Neural progenitor cell (in vitro differentiated cells): ENCODE results near the gene PTTG1IP. TPM values are rescaled to one million over a fixed set of nuclear protein-coding genes. Genes with fewer than 3 reads are reported as not detected.
"Not testable (repeated sequence)": the region's sequence is repeated elsewhere in the genome, so short reads cannot be mapped to it uniquely, and the experiment has no call there.

Experiments used
- DNase-seq: peaks from one replicate; pipeline ENCODE4 v3.0.0-alpha.2; 2016; ENCODE audit warnings: low spot score
- H2AFZ ChIP-seq: fragments of 200-600 bp; sonication (generic); replicated peaks from 2 replicates; pipeline ENCODE4 v1.6.1; 2016; ENCODE audit warnings: antibody characterized with exemption
- H3F3A ChIP-seq: fragments of 200-600 bp; sonication (generic); 2 replicates; pipeline ENCODE4 v1.6.1; 2016; ENCODE audit warnings: antibody characterized with exemption, low read depth
- H3K27ac ChIP-seq: fragments of 200-600 bp; sonication (generic); 2 replicates; pipeline ENCODE4 v1.5.1; 2016; ENCODE audit warnings: mild to moderate bottlenecking
- H3K27me3 ChIP-seq: fragments of 200-600 bp; sonication (generic); 2 replicates; pipeline ENCODE4 v1.6.1; 2016; ENCODE audit warnings: mild to moderate bottlenecking, moderate library complexity
- H3K36me3 ChIP-seq: fragments of 200-600 bp; sonication (generic); 2 replicates; pipeline ENCODE4 v1.5.1; 2016
- H3K4me1 ChIP-seq: fragments of 200-600 bp; sonication (generic); 2 replicates; pipeline ENCODE4 v1.6.1; 2016; ENCODE audit warnings: mixed run types
- H3K4me2 ChIP-seq: fragments of 200-600 bp; sonication (generic); 2 replicates; pipeline ENCODE4 v1.6.1; 2016
- H3K4me3 ChIP-seq: fragments of 200-600 bp; sonication (generic); 2 replicates; pipeline ENCODE4 v1.5.1; 2016
- H3K79me2 ChIP-seq: fragments of 200-600 bp; sonication (generic); 2 replicates; pipeline ENCODE4 v1.6.1; 2016; ENCODE audit warnings: low read depth
- H3K9ac ChIP-seq: fragments of 200-600 bp; sonication (generic); 2 replicates; pipeline ENCODE4 v1.6.1; 2016
- H3K9me3 ChIP-seq: fragments of 200-600 bp; sonication (generic); 2 replicates; pipeline ENCODE4 v1.5.1; 2016; ENCODE audit warnings: low read depth
- H4K20me1 ChIP-seq: fragments of 200-600 bp; sonication (generic); 2 replicates; pipeline ENCODE4 v1.6.1; 2016; ENCODE audit warnings: low read depth
- H3K27ac Mint-ChIP-seq: 3 replicates; pipeline ENCODE4 v1.8.0; 2021; ENCODE audit warnings: mixed read lengths
- H3K27me3 Mint-ChIP-seq: 2 replicates; pipeline ENCODE4 v1.8.0; 2022; ENCODE audit warnings: low read depth, mild to moderate bottlenecking, inconsistent platforms, moderate library complexity, mixed read lengths; ENCODE audit not compliant: insufficient read depth
- H3K36me3 Mint-ChIP-seq: 3 replicates; pipeline ENCODE4 v1.8.0; 2021; ENCODE audit warnings: mixed read lengths
- H3K4me1 Mint-ChIP-seq: 3 replicates; pipeline ENCODE4 v1.8.0; 2021; ENCODE audit warnings: mixed read lengths
- H3K4me3 Mint-ChIP-seq: 3 replicates; pipeline ENCODE4 v1.8.0; 2021; ENCODE audit warnings: mild to moderate bottlenecking, moderate library complexity, mixed read lengths
- H3K9me3 Mint-ChIP-seq: 3 replicates; pipeline ENCODE4 v1.8.0; 2020; ENCODE audit warnings: mixed read lengths
- EZH2 ChIP-seq: fragments of 200-600 bp; sonication (generic); IDR thresholded peaks from 2 replicates; pipeline ENCODE4 v1.6.1; 2017; ENCODE audit warnings: antibody characterized with exemption, mild to moderate bottlenecking, moderate library complexity
- EZH2phosphoT487 ChIP-seq: fragments of 200-600 bp; sonication (generic); IDR thresholded peaks from 2 replicates; pipeline ENCODE4 v1.6.1; 2017; ENCODE audit warnings: antibody characterized with exemption
- total RNA-seq: library from RNA; depleted of rRNA; stranded (reverse); fragments of >200 nt; gene quantifications from 2 replicates; pipeline ENCODE4 v1.2.3, GENCODE V29; 2015; ENCODE audit warnings: low replicate concordance
- TF ChIP-seq, protein P1 (sequence below): fragments of 200-600 bp; sonication (generic); IDR thresholded peaks from 2 replicates; pipeline ENCODE4 v1.5.1; 2017; ENCODE audit warnings: antibody characterized with exemption, mild to moderate bottlenecking

Gene PTTG1IP
- total RNA-seq, 1 donor from 2014 or later, result 162 TPM

DNA sequence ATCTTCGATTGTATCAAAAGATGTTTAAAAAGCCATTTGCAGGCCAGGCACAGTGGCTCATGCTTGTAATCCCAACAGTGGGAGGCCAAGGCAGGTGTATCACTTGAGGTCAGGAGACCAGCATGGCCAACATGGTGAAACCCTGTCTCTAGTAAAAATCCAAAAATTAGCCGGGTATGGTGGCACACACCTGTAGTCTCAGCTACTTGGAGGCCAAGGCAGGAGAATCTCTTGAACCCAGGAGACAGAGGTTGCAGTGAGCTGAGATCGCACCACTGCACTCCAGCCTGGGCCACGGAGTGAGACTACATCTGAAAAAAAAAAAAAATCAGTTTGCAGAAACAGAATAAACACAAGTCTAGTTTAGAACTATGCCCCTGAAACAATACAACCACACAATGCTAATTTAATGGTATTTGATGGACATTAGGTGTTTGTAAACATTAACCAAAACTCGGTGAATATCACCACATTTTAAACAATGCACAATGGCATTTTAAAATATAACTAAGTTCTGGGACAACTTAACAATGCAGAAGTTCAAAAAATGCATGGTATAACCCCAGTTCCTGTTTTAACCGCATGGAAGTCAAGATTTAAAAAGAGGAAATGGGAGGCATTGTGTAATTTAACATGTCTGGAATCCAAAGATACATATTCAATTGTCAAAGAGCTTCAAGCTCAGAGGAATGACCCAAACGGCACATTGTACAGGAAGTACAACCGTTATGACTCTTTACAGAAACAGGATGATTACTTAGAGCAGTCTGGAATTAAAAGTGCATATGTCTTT, 7.1 kb upstream of the PTTG1IP start:
- H3K9me3 Mint-ChIP-seq, result no peaks in the 10 kb centered on the region
- H3K36me3 Mint-ChIP-seq, result no peaks in the 10 kb centered on the region
- no peaks in the 10 kb centered on the region for H3K79me2 ChIP-seq
- no peak overlapping the region for H3K9ac ChIP-seq
- no peak overlapping the region for H3K4me3 Mint-ChIP-seq
- peaks cover 18% of the 10 kb centered on the region for H3K27me3 Mint-ChIP-seq
- no peaks in the 10 kb centered on the region for H3K36me3 ChIP-seq
- H3K9me3 ChIP-seq, result no peaks in the 10 kb centered on the region
- no peaks in the 10 kb centered on the region for H3K4me1 Mint-ChIP-seq
- peaks cover 22% of the 10 kb centered on the region for H3K27me3 ChIP-seq
- no peaks in the 10 kb centered on the region for H3K4me1 ChIP-seq
- no peak for DNase-seq
- no peak for TF ChIP-seq EZH2phosphoT487
- TF ChIP-seq EZH2, result no peak
- TF ChIP-seq, protein P1, sequence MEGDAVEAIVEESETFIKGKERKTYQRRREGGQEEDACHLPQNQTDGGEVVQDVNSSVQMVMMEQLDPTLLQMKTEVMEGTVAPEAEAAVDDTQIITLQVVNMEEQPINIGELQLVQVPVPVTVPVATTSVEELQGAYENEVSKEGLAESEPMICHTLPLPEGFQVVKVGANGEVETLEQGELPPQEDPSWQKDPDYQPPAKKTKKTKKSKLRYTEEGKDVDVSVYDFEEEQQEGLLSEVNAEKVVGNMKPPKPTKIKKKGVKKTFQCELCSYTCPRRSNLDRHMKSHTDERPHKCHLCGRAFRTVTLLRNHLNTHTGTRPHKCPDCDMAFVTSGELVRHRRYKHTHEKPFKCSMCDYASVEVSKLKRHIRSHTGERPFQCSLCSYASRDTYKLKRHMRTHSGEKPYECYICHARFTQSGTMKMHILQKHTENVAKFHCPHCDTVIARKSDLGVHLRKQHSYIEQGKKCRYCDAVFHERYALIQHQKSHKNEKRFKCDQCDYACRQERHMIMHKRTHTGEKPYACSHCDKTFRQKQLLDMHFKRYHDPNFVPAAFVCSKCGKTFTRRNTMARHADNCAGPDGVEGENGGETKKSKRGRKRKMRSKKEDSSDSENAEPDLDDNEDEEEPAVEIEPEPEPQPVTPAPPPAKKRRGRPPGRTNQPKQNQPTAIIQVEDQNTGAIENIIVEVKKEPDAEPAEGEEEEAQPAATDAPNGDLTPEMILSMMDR, result no peak
- no peak overlapping the region for H3K27ac ChIP-seq
- H2AFZ ChIP-seq, result no peak overlapping the region
- no peak overlapping the region for H3K27ac Mint-ChIP-seq
- no peak overlapping the region for H3K4me3 ChIP-seq
- no peak overlapping the region for H3K4me2 ChIP-seq
- H3F3A ChIP-seq, result no peaks in the 10 kb centered on the region
- no peaks in the 10 kb centered on the region for H4K20me1 ChIP-seq

DNA sequence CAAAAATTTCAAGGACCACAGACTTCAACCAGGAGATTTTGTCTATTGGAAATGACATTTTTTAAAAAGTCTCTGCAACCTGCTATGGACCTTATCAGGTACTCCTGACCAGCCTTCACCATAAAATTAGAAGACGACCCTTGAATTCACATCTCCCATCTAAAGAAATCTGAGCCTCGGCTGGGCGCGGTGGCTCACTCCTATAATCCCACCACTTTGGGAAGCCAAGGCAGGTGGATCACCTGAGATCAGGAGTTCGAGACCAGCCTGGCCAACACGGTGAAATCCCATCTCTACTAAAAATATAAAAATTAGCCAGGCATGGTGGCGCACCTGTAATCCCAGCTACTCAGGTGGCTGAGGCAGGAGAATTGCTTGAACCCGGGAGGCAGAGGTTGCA, 5.7 kb upstream of the PTTG1IP start:
- peaks cover 27% of the 10 kb centered on the region for H3K27me3 Mint-ChIP-seq
- not testable (repeated sequence) for H3K4me3 ChIP-seq, H3K27ac Mint-ChIP-seq, H4K20me1 ChIP-seq, H2AFZ ChIP-seq, H3K9me3 ChIP-seq, H3K4me2 ChIP-seq, DNase-seq, H3K36me3 Mint-ChIP-seq, H3K9me3 Mint-ChIP-seq, H3K27ac ChIP-seq, H3K36me3 ChIP-seq, H3K4me3 Mint-ChIP-seq, H3K4me1 ChIP-seq, H3K79me2 ChIP-seq, H3K4me1 Mint-ChIP-seq, H3K9ac ChIP-seq
- H3F3A ChIP-seq, result peaks cover 13% of the 10 kb centered on the region
- peaks cover 35% of the 10 kb centered on the region for H3K27me3 ChIP-seq

DNA sequence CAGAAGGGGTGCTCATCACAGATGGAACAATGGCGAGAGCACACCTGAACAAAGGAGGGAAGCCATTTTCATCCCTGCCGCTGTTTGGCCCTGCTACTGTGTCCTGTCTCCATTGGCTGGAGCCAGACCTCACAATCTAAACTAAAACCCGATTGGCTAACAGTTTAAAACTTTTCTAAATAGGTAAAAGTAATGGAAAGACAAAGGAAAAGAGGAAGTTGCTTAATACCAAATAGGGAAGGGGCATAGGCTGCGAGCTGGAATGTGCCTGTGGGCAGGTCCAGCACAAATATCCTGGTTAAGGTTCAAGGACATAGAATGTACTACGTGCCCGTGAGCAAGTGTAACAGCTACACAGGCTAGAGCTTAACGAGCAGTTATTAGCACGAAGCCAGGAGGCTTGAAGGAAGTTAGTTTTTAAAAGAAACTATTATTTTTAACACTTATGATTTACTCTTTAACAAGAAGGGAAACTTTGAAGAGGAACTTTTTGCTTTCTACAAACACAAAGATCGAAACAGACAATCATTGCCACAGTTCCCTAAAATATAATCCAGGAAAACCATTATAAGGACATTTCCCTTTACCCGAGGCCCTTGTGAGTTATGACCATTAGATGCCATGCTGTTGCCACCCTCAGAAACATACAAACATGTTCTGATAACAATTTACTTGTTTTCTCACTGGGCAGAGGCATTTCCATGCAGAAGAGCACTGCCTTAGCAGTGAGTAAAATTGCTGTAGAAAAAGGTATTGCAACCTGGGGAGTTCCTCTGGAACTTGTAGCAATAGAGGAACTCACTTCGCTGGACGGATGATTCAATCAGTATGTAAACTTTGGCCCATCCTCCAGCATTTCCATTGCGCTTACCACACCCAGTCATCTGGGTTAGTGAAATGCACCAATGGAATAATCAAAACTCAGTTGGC, 4.8 kb upstream of the PTTG1IP start:
- Histone ChIP-seq H3K79me2 (no peaks in the 10 kb centered on the region), H3K36me3 (no peaks in the 10 kb centered on the region), H3F3A (peaks cover 16% of the 10 kb centered on the region), H4K20me1 (no peaks in the 10 kb centered on the region), H3K4me3 (no peak overlapping the region), H3K27ac (no peak overlapping the region), H3K27me3 (peaks cover 39% of the 10 kb centered on the region), H3K4me1 (peaks cover 4% of the 10 kb centered on the region), H2AFZ (no peak overlapping the region), H3K9me3 (no peaks in the 10 kb centered on the region), H3K9ac (no peak overlapping the region), H3K4me2 (no peak overlapping the region)
- no peaks in the 10 kb centered on the region for H3K9me3 Mint-ChIP-seq
- H3K4me3 Mint-ChIP-seq, result no peak overlapping the region
- DNase-seq, result no peak
- TF ChIP-seq, protein P1, result no peak
- TF ChIP-seq EZH2phosphoT487 (no peak), EZH2 (no peak)
- H3K27me3 Mint-ChIP-seq, result peaks cover 30% of the 10 kb centered on the region
- H3K4me1 Mint-ChIP-seq, result no peaks in the 10 kb centered on the region
- H3K27ac Mint-ChIP-seq, result no peak overlapping the region
- H3K36me3 Mint-ChIP-seq, result no peaks in the 10 kb centered on the region
